Measurements from ENCODE around the gene HS6ST2.

Gene HS6ST2

GRCh38 chrX:132623300-132623699 is 335.1 kb downstream of the HS6ST2 start:
- H3K9me2 ChIP-seq (replicated peaks; ENCODE audit: insufficient read depth, low read length): no peaks in the 10 kb centered on the region
- H3K9ac ChIP-seq (ENCODE audit: low read length): no peak overlapping the region
- no peaks in the 10 kb centered on the region for H3K79me2 ChIP-seq (ENCODE audit: low read length)
- no peak overlapping the region for H3K27ac ChIP-seq (ENCODE audit: low read length)
- H3K36me3 ChIP-seq (replicated peaks; ENCODE audit: insufficient read depth, low read length): no peaks in the 10 kb centered on the region
- H2AFZ ChIP-seq (ENCODE audit: low read length): no peak overlapping the region
- H3K4me3 ChIP-seq (ENCODE audit: low read length): no peak overlapping the region
- no peaks in the 10 kb centered on the region for H3K27me3 ChIP-seq (replicated peaks; ENCODE audit: insufficient read depth, low read length)
- H3K4me1 ChIP-seq (ENCODE audit: low read length): no peaks in the 10 kb centered on the region
- DNase-seq: no peak
- no peaks in the 10 kb centered on the region for H4K20me1 ChIP-seq (ENCODE audit: insufficient read depth, low read length)
- no peaks in the 10 kb centered on the region for H3K9me3 ChIP-seq (replicated peaks; ENCODE audit: insufficient read depth, low read length)
- H3K4me2 ChIP-seq (ENCODE audit: low read depth, low read length): no peak overlapping the region
- TF ChIP-seq EZH2 (optimal IDR thresholded peaks at IDR 0.05; ENCODE audit: low read depth, low read length) (no peak), CTCF (IDR thresholded peaks at IDR 0.05; ENCODE audit: low read length) (no peak), EZH2phosphoT487 (IDR thresholded peaks at IDR 0.05; ENCODE audit: low read length) (no peak)
- no peaks in the 10 kb centered on the region for H3F3A ChIP-seq (ENCODE audit: insufficient read depth, low read length)

- no peaks in the 10 kb centered on the region for H3K36me3 ChIP-seq (replicated peaks; ENCODE audit: insufficient read depth, low read length)
- H3K4me2 ChIP-seq (ENCODE audit: low read depth, low read length): no peak overlapping the region
- no peaks in the 10 kb centered on the region for H3K79me2 ChIP-seq (ENCODE audit: low read length)
- H3K9ac ChIP-seq (ENCODE audit: low read length): no peak overlapping the region
- H3K9me3 ChIP-seq (replicated peaks; ENCODE audit: insufficient read depth, low read length): no peaks in the 10 kb centered on the region
- TF ChIP-seq EZH2phosphoT487 (IDR thresholded peaks at IDR 0.05; ENCODE audit: low read length): no peak
- TF ChIP-seq EZH2 (optimal IDR thresholded peaks at IDR 0.05; ENCODE audit: low read depth, low read length): no peak
- no peak for TF ChIP-seq CTCF (IDR thresholded peaks at IDR 0.05; ENCODE audit: low read length)
- no peak overlapping the region for H3K27ac ChIP-seq (ENCODE audit: low read length)
- H2AFZ ChIP-seq (ENCODE audit: low read length): no peak overlapping the region
- H3K4me3 ChIP-seq (ENCODE audit: low read length): no peak overlapping the region
- H3K4me1 ChIP-seq (ENCODE audit: low read length): no peaks in the 10 kb centered on the region
- H4K20me1 ChIP-seq (ENCODE audit: insufficient read depth, low read length): no peaks in the 10 kb centered on the region
- H3K27me3 ChIP-seq (replicated peaks; ENCODE audit: insufficient read depth, low read length): no peaks in the 10 kb centered on the region
- no peak for DNase-seq
- H3K9me2 ChIP-seq (replicated peaks; ENCODE audit: insufficient read depth, low read length): no peaks in the 10 kb centered on the region
- H3F3A ChIP-seq (ENCODE audit: insufficient read depth, low read length): no peaks in the 10 kb centered on the region
Observed at GRCh38 chrX:132622130-132622529, 336.3 kb downstream of the HS6ST2 start.

GRCh38 chrX:132618810-132619209 is 339.6 kb downstream of the HS6ST2 start:
- Histone ChIP-seq H3K9me3 (replicated peaks; ENCODE audit: insufficient read depth, low read length) (no peaks in the 10 kb centered on the region), H3K9me2 (replicated peaks; ENCODE audit: insufficient read depth, low read length) (no peaks in the 10 kb centered on the region), H3K27me3 (replicated peaks; ENCODE audit: insufficient read depth, low read length) (no peaks in the 10 kb centered on the region), H2AFZ (ENCODE audit: low read length) (no peak overlapping the region), H3K79me2 (ENCODE audit: low read length) (no peaks in the 10 kb centered on the region), H3K4me2 (ENCODE audit: low read depth, low read length) (no peak overlapping the region), H4K20me1 (ENCODE audit: insufficient read depth, low read length) (no peaks in the 10 kb centered on the region), H3K4me3 (ENCODE audit: low read length) (no peak overlapping the region), H3F3A (ENCODE audit: insufficient read depth, low read length) (no peaks in the 10 kb centered on the region), H3K4me1 (ENCODE audit: low read length) (no peaks in the 10 kb centered on the region), H3K36me3 (replicated peaks; ENCODE audit: insufficient read depth, low read length) (no peaks in the 10 kb centered on the region), H3K27ac (ENCODE audit: low read length) (no peak overlapping the region), H3K9ac (ENCODE audit: low read length) (no peak overlapping the region)
- TF ChIP-seq CTCF (IDR thresholded peaks at IDR 0.05; ENCODE audit: low read length) (no peak), EZH2 (optimal IDR thresholded peaks at IDR 0.05; ENCODE audit: low read depth, low read length) (no peak), EZH2phosphoT487 (IDR thresholded peaks at IDR 0.05; ENCODE audit: low read length) (no peak)
- no peak for DNase-seq

All from MM.1S (cell line).